GM08714 (cell line): ENCODE measurements around the gene FTSJ3.
"Not testable (repeated sequence)": the region's sequence is repeated elsewhere in the genome, so short reads cannot be mapped to it uniquely, and the experiment has no call there.

Experiments
- H3K4me3 ChIP-seq: fragments of 200-500 bp; sonication (Bioruptor generic); 2 replicates; pipeline ENCODE4 v1.5.1; 2014; ENCODE audit warnings: mild to moderate bottlenecking, low read length, inconsistent platforms
- ZNF274 ChIP-seq: IDR thresholded peaks from 2 replicates; pipeline ENCODE4 v1.6.1; 2012; ENCODE audit warnings: mild to moderate bottlenecking, low read depth, low read length

FTSJ3 gene, protein sequence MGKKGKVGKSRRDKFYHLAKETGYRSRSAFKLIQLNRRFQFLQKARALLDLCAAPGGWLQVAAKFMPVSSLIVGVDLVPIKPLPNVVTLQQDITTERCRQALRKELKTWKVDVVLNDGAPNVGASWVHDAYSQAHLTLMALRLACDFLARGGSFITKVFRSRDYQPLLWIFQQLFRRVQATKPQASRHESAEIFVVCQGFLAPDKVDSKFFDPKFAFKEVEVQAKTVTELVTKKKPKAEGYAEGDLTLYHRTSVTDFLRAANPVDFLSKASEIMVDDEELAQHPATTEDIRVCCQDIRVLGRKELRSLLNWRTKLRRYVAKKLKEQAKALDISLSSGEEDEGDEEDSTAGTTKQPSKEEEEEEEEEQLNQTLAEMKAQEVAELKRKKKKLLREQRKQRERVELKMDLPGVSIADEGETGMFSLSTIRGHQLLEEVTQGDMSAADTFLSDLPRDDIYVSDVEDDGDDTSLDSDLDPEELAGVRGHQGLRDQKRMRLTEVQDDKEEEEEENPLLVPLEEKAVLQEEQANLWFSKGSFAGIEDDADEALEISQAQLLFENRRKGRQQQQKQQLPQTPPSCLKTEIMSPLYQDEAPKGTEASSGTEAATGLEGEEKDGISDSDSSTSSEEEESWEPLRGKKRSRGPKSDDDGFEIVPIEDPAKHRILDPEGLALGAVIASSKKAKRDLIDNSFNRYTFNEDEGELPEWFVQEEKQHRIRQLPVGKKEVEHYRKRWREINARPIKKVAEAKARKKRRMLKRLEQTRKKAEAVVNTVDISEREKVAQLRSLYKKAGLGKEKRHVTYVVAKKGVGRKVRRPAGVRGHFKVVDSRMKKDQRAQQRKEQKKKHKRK

GRCh38 chr17:63827002-63827800 is at the start of gene FTSJ3, which contains the start of gene PSMC5:
Gene FTSJ3 (minus strand): TSS chr17:63827663. CDS start chr17:63826902, 761 bp downstream.
Gene PSMC5 (plus strand): TSS chr17:63827431. CDS start chr17:63827491, 60 bp downstream.
- no peak for TF ChIP-seq ZNF274
- peak within 1 kb of the TSS; percentile 78 for H3K4me3 ChIP-seq

- H3K4me3 ChIP-seq: not testable (repeated sequence)
These were observed 47.2 kb upstream of the FTSJ3 start for GRCh38 chr17:63874693-63875092.

DNA sequence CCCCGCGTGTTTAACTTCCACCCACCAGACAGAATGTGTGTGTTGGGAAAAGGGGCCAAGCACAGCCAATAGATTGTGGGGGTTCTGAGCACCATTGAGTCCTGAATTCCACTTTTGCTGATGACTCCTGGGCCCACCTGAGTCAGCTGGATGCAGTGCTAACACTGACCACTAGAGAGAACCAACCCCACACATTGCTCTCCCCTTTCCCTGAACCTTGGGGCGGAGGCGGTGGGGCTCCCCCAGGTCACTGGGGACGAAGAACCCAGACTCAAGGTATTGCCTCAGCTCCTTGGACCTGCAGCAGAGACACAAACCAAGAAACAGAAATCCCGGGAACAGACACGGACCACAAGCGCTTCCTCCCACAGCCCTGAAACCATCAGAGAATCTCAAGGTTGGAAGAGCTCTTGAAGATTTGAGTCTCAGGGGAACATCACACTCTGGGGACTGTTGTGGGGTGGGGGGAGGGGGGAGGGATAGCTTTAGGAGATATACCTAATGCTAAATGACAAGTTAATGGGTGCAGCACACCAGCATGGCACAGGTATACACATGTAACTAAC is 46.7 kb upstream of the FTSJ3 start:
- H3K4me3 ChIP-seq: not testable (repeated sequence)

- H3K4me3 ChIP-seq: not testable (repeated sequence)
These were observed 46.1 kb upstream of the FTSJ3 start, which contains the start of gene CSH2 for GRCh38 chr17:63873577-63873976. Gene CSH2 (minus strand): TSS chr17:63873677. CDS start chr17:63873614, 63 bp downstream.

DNA sequence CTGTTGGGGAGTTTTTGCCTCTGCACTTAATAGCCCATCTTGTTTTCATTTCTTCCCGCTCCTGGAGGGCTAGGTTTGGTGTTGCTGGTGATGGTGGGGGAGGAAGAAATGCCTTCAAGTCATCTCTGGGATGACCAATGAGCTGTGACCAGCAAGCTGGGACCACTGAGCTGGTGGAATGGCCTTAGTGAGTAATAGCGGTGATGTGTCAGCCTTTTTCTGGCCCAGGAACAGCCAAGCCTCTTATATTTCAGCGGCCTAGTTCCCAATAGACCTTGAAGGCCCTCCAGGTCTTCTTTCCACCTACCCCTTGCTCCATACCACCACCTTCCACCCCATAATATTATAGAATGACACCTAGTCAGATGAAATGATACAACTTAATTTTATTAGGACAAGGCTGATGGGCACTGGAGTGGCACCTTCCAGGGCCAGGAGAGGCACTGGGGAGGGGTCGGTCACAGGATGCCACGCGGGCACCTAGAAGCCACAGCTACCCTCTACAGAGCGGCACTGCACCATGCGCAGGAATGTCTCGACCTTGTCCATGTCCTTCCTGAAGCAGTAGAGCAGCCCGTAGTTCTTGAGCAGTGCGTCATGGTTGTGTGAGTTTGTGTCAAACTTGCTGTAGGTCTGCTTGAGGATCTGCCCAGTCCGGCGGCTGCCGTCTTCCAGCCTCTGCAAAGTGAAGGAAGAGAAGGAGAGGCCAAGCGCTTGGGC is 44.3 kb upstream of the FTSJ3 start:
- H3K4me3 ChIP-seq: not testable (repeated sequence)

DNA sequence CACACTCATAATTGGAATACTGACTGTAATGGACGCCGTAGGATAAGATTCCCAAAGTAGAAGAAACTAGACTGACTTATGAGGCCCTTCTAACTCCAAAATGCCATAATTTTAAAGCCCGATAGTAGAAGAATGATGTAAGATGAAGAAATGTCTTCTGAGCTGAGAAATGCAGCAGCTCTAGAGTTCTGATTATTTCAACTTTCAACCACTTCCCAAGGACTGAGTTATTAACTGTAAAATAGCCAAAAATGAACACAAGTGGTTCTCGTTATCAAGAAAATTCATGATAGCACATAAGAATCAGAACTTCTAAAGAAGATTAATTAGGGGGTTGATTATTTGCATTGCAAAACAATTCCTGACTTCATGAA is 42.8 kb upstream of the FTSJ3 start:
- H3K4me3 ChIP-seq: not testable (repeated sequence)

GRCh38 chr17:63869491-63870291 is 42.2 kb upstream of the FTSJ3 start:
- H3K4me3 ChIP-seq: not testable (repeated sequence)

DNA sequence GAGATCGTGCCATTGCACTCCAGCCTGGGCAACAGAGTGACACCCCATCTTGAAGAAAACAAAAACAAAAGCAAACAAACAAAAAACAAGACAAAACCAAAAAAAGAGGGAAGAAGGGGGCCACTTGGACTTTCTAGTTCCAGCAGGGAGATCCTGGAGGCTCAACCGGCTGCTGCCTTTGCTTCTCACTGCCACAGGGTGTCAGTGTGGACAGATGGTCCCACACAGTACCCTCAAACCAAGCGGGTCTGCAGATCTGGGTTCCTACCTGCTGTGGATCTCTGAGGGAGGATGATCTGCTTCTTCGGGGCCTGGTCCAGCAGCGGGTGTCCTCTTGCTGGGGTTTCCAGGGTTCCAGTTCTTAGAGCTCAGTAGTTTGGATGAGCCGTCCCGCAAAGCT is 39.2 kb upstream of the FTSJ3 start:
- H3K4me3 ChIP-seq: not testable (repeated sequence)

DNA sequence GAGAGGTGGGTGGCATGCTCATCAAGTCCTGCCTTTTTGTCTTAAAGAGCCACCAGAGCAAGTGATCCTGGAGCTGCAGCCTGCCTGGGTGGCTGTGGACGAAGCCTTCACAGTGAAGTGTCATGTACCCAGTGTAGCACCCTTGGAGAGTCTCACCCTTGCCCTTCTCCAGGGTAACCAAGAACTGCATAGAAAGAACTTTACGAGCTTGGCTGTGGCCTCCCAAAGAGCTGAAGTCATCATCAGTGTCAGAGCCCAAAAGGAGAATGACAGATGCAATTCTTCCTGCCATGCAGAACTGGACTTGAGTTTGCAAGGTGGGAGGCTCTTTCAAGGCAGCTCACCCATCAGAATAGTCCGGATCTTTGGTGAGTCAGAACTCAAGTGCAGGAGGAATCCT is 31.8 kb upstream of the FTSJ3 start:
- TF ChIP-seq ZNF274: no peak

DNA sequence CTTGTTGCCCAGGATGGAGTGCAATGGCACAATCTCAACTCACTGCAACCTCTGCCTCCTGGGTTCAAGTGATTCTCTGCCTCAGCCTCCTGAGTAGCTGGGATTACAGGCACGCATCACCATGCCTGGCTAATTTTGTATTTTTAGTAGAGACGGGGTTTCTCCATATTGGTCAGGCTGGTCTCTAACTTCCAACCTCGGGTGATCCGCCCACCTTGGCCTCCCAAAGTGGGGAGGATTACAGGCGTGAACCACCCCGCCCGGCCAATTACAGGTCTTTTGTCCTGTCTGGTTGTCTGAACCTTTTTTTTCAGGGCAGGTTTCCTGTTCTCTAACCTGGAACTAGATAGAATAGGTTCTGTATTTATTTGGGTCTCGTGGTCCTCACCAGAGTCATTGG is 29.0 kb upstream of the FTSJ3 start:
- not testable (repeated sequence) for H3K4me3 ChIP-seq

More for the DNA sequence above, 31.8 kb upstream of the FTSJ3 start:
- no peak overlapping the region for H3K4me3 ChIP-seq

- TF ChIP-seq ZNF274: no peak
- no peak overlapping the region for H3K4me3 ChIP-seq
These were observed 27.7 kb upstream of the FTSJ3 start for GRCh38 chr17:63855185-63855584.

- TF ChIP-seq ZNF274: no peak
- no peak overlapping the region for H3K4me3 ChIP-seq
These were observed 27.2 kb upstream of the FTSJ3 start for GRCh38 chr17:63854709-63855108.

DNA sequence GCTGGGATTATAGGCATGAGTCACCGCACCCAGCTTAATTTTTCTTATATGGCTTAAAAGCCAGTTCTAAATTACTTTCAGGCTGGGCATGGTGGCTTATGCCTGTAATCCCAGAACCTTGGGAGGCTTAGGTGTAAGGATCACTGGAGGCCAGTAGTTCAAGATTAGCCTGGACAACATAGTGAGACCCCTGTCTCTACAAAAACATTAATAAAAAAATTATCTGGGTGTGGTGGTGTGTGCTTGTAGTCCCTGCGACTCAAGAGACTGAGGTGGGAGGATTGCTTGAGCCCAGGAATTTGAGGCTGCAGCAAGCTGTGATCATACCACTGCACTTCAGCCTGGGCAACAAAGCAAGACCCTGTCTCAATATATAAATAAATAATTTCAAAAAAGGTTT is 25.8 kb upstream of the FTSJ3 start:
- no peak for TF ChIP-seq ZNF274
- no peak overlapping the region for H3K4me3 ChIP-seq

GRCh38 chr17:63850401-63850800 is 22.9 kb upstream of the FTSJ3 start:
- no peak overlapping the region for H3K4me3 ChIP-seq
- no peak for TF ChIP-seq ZNF274
